Measurements from ENCODE around the gene P2RY11.

P2RY11 gene

DNA sequence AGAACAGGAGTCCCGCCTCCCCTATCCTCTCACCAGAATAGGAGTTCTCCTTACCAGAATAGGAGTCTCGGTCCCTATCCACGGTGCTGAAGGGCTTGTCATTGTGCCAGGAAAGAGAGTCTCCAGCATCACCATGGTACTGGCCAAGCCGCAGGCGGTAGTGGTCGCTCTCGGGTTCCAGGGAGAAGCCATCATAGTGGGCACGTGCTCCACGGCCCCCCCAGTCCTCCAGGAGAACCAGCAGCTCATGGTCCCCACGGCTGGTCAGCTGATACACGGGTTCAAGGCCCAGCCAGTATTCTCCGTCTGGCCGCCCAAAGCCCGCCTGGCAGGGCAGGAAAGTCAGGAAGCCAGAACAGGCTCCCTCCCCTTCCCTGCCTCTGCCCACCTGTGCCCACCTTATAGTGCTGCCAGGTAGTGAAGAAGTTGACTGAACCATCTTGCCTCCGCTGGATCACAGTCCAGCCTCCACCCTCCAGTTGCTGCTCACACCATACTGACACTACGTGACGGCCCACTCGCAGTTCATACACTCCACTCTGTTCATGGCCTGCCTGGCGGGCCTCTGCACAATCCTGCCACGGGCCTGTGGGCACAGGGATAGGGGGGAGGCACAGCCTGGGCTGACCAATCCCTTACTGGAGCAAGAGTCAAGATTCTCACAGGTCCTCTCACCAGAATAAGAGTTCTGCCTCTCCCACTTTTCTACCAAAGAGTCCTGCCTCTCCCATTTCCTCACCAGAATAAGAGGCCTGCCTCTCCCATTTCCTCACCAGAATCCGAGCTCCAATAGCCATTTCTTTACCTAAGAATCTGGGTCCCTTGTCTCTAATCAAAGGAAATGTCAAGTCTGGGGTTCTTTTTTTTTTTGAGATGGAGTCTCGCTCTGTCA lies 18.0 kb upstream of the P2RY11 start:
- DNase-seq, result no peak

- no peak for DNase-seq
Observed at GRCh38 chr19:10095622-10095947, 15.9 kb upstream of the P2RY11 start.

- DNase-seq, result peak; percentile 96
Observed at GRCh38 chr19:10095948-10096614, 15.4 kb upstream of the P2RY11 start.

GRCh38 chr19:10096615-10096963 lies 14.9 kb upstream of the P2RY11 start:
- DNase-seq, result no peak

- no peak for DNase-seq
Observed at GRCh38 chr19:10100163-10100785, 11.2 kb upstream of the P2RY11 start.

DNA sequence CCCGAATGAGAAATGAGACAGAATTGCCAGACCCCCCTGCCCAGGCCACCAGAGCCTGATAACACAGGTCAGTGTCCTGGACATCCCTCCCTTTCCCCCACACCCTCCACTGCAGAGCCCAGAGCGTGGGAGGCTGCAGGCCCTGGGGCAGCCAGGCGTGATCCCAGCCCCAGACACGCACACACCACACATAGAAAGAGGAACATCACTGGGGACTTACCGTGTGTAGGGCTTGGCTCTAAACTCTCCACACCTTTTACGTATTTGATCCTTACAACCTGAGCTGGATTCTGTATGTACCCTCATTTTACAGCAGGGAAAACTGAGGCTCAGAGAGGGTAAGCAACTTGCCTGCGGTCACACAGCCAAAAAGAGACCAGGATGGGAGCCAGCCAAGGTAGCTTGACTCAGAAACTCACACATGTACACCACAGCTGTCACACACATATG lies 8.7 kb upstream of the P2RY11 start:
- DNase-seq, result no peak

DNA sequence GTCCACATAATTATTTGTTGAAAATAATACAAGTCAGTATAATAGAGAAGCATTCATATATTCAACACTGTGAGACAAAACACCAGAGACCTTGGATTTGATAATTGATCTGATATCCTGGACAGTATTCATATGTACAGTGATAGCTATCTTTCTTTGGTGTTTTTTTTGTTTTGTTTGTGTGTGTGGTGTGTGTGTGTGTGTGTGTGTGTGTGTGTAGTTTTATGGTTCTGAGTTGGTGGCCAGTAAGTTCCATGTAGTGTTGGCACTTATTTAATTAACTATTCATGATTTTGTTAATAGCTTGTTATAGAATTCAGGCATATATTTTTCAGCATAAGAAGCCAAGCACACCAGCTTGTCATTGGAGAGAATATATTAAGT lies 7.4 kb upstream of the P2RY11 start:
- no peak for DNase-seq

- DNase-seq, result peak; percentile 90
Observed at GRCh38 chr19:10104665-10105508, 6.6 kb upstream of the P2RY11 start.

GRCh38 chr19:10105509-10106099 lies 5.9 kb upstream of the P2RY11 start:
- peak; percentile 92 for DNase-seq

- peak; percentile 98 for DNase-seq
Observed at GRCh38 chr19:10106100-10106936, 5.2 kb upstream of the P2RY11 start, which contains the start of gene PPAN. PPAN (plus strand) TSS chr19:10106362; CDS start chr19:10106395, 33 bp downstream.

DNA sequence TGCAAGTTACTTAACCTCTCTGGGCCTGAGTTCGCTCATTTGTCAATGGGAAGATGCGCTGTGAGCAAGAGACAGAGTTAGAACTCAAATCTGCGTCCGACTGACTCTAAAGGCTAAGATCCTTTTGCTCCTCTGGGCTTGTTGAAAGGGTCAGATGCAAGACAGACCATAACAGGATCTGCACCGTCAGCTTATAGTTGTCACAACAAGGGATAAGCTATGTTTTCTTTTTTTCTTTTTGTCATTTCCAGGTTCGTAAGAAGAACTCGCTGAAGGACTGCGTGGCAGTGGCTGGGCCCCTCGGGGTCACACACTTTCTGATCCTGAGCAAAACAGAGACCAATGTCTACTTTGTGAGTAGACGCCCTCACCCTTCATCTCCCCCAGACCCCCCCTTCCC lies 4.2 kb upstream of the P2RY11 start:
- DNase-seq, result no peak

DNA sequence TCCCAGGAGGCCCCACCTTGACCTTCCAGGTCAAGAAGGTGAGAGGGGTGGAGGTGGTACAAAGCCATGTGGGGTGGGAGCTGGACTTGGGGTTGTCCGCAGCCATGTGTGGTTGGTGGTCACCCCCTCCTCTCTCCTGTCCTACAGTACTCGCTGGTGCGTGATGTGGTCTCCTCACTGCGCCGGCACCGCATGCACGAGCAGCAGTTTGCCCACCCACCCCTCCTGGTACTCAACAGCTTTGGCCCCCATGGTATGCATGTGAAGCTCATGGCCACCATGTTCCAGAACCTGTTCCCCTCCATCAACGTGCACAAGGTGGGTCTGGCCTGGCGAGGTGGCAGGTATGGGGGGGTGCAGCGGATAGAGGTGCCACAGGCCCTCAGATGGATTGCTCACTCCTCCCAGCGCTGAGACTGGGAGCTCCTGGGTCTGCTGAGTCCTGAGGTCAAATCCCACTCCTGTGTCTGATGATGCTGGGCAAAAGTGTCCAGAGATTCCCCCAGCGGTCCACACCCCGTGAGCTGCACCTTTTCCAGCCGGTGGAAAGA lies 3.6 kb upstream of the P2RY11 start:
- DNase-seq, result no peak

DNA sequence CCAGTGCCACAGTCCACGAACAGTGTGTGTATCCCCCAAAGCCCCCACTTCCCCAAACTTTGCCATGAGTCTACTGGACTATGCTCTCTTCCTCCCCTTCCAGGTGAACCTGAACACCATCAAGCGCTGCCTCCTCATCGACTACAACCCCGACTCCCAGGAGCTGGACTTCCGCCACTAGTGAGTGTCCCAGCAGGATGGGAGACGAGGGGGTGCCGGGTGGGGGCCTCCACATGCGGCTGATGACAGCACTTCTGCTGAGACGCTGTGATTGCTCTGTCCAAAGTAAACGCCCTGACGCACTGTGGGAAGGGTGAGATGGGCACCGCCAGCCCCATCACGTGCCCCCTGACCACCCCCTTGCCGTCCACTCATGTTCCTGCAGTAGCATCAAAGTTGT lies 2.0 kb upstream of the P2RY11 start:
- no peak for DNase-seq

DNA sequence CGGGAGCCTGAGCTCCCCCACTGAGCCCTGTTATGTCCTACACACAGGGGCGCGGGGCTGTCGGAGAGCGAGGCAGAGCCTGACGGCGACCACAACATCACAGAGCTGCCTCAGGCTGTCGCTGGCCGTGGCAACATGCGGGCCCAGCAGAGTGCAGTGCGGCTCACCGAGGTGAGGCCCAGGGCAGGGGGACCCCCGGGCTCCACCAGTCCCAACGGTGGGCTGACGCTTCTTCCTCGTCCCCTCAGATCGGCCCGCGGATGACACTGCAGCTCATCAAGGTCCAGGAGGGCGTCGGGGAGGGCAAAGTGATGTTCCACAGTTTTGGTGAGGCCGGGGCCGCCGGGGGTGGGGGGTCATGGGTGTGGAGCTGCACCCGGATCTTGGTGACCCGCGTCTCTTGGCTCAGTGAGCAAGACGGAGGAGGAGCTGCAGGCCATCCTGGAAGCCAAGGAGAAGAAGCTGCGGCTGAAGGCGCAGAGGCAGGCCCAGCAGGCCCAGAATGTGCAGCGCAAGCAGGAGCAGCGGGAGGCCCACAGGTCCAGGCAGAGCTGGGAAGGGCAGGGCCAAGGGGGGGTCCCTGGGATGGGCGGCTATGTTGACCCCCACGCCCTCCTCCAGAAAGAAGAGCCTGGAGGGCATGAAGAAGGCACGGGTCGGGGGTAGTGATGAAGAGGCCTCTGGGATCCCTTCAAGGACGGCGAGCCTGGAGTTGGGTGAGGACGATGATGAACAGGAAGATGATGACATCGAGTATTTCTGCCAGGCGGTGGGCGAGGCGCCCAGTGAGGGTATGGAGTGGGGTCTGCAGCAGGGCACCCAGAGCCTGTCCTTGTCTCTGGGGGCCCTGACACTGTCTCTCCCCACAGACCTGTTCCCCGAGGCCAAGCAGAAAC lies 1.2 kb upstream of the P2RY11 start:
- DNase-seq, result no peak

DNA sequence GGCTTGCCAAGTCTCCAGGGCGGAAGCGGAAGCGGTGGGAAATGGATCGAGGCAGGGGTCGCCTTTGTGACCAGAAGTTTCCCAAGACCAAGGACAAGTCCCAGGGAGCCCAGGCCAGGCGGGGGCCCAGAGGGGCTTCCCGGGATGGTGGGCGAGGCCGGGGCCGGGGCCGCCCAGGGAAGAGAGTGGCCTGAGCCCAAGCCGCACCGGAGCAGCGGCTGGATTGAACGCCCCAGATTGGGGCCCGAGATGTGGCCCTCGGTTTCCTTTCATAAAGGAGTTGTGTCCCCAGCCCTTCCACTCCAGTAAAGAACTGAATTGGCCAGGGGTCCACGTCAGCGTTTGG lies 548 bp upstream of the P2RY11 start:
- DNase-seq, result no peak

DNA sequence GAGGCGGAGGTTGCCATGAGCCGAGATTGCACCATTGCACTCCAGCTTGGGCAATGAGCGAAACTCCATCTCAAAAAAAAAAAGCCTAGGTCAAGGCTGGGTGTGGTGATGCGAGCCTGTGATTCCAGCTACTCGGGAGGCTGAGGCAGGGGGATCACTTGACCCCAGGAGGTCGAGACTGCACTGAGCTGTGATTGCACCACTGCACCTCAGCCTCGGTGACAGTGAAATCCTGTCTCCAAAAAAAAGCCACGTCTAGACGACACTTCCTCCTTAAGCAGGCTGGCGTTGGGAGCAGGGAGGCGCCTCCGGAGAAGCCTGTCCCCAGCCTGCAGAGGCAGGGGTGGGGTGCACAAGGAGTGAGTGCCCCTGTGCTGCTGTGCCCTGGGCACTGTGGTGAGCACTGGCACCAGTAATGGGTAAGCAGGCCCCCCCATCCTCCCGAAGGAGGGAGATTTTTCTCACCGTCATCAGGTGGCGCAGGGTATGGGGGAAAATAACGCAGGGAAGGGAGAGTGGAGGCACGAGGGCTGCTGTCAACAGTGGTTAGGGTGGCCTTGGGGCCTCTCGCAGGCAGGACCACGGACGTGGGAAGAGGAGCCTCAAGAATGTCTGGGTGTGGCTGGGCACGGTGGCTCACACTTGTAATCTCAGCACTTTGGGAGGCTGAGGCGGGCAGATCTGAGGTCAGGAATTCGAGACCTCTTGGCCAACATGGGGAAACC lies 706 bp downstream of the P2RY11 start:
- DNase-seq, result peak; percentile 83

GRCh38 chr19:10112895-10113591 lies 1.6 kb downstream of the P2RY11 start:
- peak; percentile 88 for DNase-seq

GRCh38 chr19:10113592-10113963 lies 2.1 kb downstream of the P2RY11 start:
- no peak for DNase-seq

Measured in activated effector memory CD4-positive, alpha-beta T cell treated with anti-CD3 and anti-CD28 coated beads, Interleukin-2, amount 50 U/mL, for 16 hours (primary cell).